Spleen (tissue), 7 donors: Measurements from ENCODE around the gene TPCN2.

ENCODE experiments used
- CTCF ChIP-seq, 11 experiments: fragments of 200-600 bp in 7 of 11; fragments of 450-650 bp in 4 of 11; sonication (generic) in 4 of 11; IDR thresholded peaks in 8 of 11; conservative IDR thresholded peaks in 3 of 11; 1 replicate in 7 of 11; 2 replicates in 4 of 11; pipeline versions ENCODE4 v1.4.0 to v1.8.0; 2016 to 2021; ENCODE audit warnings: antibody characterized with exemption in 11 of 11, inconsistent platforms in 4 of 11, mild to moderate bottlenecking in 1 of 11
- POLR2A ChIP-seq, 3 donors: fragments of 450-650 bp; IDR thresholded peaks; one replicate each; pipeline ENCODE4 v1.5.1; 2017; ENCODE audit warnings: antibody characterized with exemption in 3 of 3, mild to moderate bottlenecking in 1 of 3
- POLR2AphosphoS5 ChIP-seq, 3 donors: sonication (generic); formaldehyde crosslinking; IDR thresholded peaks; one replicate each; pipeline ENCODE4 v1.5.1; 2017; ENCODE audit warnings: antibody characterized with exemption in 3 of 3
- donor health status: DM: no; HTN: no; CAD: no; lungs with moderate emphysema.
- donor health status: DM: no; HTN: no; CAD: no.
- donor health status: DM: no; HTN: no; CAD: no.

GRCh38 chr11:69004411-69005182 lies 44.1 kb upstream of the TPCN2 start:
- no peak for TF ChIP-seq CTCF (IDR thresholded peaks at IDR 0.05 in 8 of 11, conservative IDR thresholded peaks at IDR 0.05 in 3 of 11)
- no peak for TF ChIP-seq POLR2A (IDR thresholded peaks at IDR 0.05)
- TF ChIP-seq POLR2AphosphoS5 (IDR thresholded peaks at IDR 0.05): no peak
